Muscle layer of duodenum (tissue), 2 donors: ENCODE results near the gene PRRT2.
A peak's percentile ranks its signal among the peaks of the same experiment; 100 is the strongest.

Experiments
- H3K27ac ChIP-seq: one replicate; pipeline ENCODE4 v1.7.0; 2013; ENCODE audit warnings: mild to moderate bottlenecking, low read length
- H3K27me3 ChIP-seq: one replicate; pipeline ENCODE4 v1.7.0; 2013; ENCODE audit warnings: low read depth, mild to moderate bottlenecking, control low read depth, low read length
- H3K36me3 ChIP-seq, 2 donors: one replicate each; pipeline ENCODE4 v1.7.0; 2013; ENCODE audit warnings: low read length in 2 of 2, control low read depth in 1 of 2, mild to moderate bottlenecking in 1 of 2; ENCODE audit not compliant: insufficient read depth in 2 of 2, control insufficient read depth in 1 of 2
- H3K4me1 ChIP-seq, 2 donors: one replicate each; pipeline ENCODE4 v1.7.0; 2013; ENCODE audit warnings: low read length in 2 of 2, mild to moderate bottlenecking in 2 of 2, control low read depth in 1 of 2, moderate library complexity in 1 of 2; ENCODE audit not compliant: insufficient read depth in 2 of 2, control insufficient read depth in 1 of 2
- H3K4me3 ChIP-seq, 2 donors: one replicate each; pipeline ENCODE4 v1.7.0; 2013; ENCODE audit warnings: low read length in 2 of 2, low read depth in 1 of 2, mild to moderate bottlenecking in 1 of 2
- H3K9me3 ChIP-seq, 2 donors: one replicate each; pipeline ENCODE4 v1.7.0; 2013; ENCODE audit warnings: low read length in 2 of 2, control low read depth in 1 of 2, mild to moderate bottlenecking in 1 of 2; ENCODE audit not compliant: control insufficient read depth in 1 of 2
- donor health status: healthy.

PRRT2 gene

GRCh38 chr16:29815032-29815721, 3.2 kb downstream of the PRRT2 start:
- H3K9me3 ChIP-seq: no peaks in the 10 kb centered on the region

DNA sequence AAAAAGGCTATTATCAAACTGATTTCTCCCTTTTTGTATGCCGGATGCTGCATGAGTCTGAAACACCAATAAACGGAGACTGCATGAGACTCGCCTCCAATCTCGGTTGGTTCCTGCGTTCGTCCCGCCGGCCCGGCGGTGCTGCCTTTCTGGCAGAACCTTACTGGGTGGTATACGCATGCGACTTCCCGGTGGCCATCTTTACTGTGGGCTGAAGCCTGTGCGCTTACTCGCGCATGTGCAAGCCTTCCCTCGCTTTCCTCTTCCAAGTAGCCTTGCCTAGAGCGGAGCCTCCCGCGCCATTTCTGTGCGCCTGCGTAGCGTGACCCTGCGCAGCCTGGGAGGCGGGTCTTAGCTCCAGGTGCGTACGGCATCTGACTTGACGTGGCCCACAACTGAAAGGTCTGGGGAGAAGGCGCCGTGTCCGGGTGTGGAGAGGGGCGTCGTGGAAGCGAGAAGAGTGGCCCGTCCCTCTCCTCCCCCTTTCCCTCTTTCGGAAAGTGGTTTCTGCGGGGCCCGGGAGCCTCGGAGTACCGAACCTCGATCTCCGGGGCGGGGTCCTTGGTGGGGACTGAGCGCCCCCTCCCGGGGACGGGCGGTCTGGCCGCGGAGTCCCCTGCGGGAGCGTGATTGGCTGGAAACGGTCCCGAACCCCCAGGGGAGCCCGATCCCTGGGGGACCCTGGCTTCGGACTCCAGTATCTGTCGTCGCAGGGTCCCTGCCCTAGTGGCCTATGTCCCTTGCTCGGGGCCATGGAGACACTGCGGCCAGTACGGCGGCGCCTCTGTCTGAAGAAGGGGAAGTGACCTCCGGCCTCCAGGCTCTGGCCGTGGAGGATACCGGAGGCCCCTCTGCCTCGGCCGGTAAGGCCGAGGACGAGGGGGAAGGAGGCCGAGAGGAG, 4.0 kb downstream of the PRRT2 start, which contains the start of gene PAGR1:
Gene PAGR1 (plus strand): TSS at position 360 of the 901 bp plus-strand sequence. CDS start 374 bp downstream, at position 734.
- no peaks in the 10 kb centered on the region for H3K9me3 ChIP-seq
- H3K36me3 ChIP-seq: peaks cover 4 to 6% of the 10 kb centered on the region in 2 donors
- peaks cover 8 to 66% of the 10 kb centered on the region in 2 donors for H3K4me1 ChIP-seq
- H3K27ac ChIP-seq: peak within 1 kb of the TSS; percentile 90
- H3K27me3 ChIP-seq: no peaks in the 10 kb centered on the region
- peak within 1 kb of the TSS; percentile 83 to 85 for H3K4me3 ChIP-seq

More at GRCh38 chr16:29815032-29815721, 3.2 kb downstream of the PRRT2 start:
- Histone ChIP-seq H3K4me1 (peaks cover 16 to 73% of the 10 kb centered on the region in 2 donors), H3K27me3 (no peaks in the 10 kb centered on the region), H3K4me3 (peak overlapping the region; percentile 83 to 85), H3K36me3 (peaks cover 4 to 6% of the 10 kb centered on the region in 2 donors), H3K27ac (no peak overlapping the region)

- Histone ChIP-seq H3K36me3 (peaks cover 4 to 10% of the 10 kb centered on the region in 2 donors), H3K27ac (peak overlapping the region; percentile 90)
These were observed 4.9 kb downstream of the PRRT2 start for GRCh38 chr16:29816694-29817441.

GRCh38 chr16:29818082-29818481, 6.1 kb downstream of the PRRT2 start:
- H3K4me1 ChIP-seq: peaks cover 18 to 70% of the 10 kb centered on the region in 2 donors
- no peaks in the 10 kb centered on the region for H3K9me3 ChIP-seq
- no peak overlapping the region for H3K4me3 ChIP-seq
- H3K27ac ChIP-seq: no peak overlapping the region
- no peaks in the 10 kb centered on the region for H3K27me3 ChIP-seq
- peaks cover 4 to 12% of the 10 kb centered on the region in 2 donors for H3K36me3 ChIP-seq

More at GRCh38 chr16:29816694-29817441, 4.9 kb downstream of the PRRT2 start:
- H3K9me3 ChIP-seq: no peaks in the 10 kb centered on the region
- peaks cover 13 to 73% of the 10 kb centered on the region in 2 donors for H3K4me1 ChIP-seq
- H3K4me3 ChIP-seq: peak overlapping the region; percentile 83 to 85
- no peaks in the 10 kb centered on the region for H3K27me3 ChIP-seq

- no peaks in the 10 kb centered on the region for H3K9me3 ChIP-seq
- H3K27me3 ChIP-seq: no peaks in the 10 kb centered on the region
- H3K27ac ChIP-seq: peak overlapping the region; percentile 99
- peak overlapping the region; percentile 74 to 96 for H3K4me3 ChIP-seq
- peaks cover 18 to 63% of the 10 kb centered on the region in 2 donors for H3K4me1 ChIP-seq
- H3K36me3 ChIP-seq: peaks cover 4 to 12% of the 10 kb centered on the region in 2 donors
These were observed 7.5 kb downstream of the PRRT2 start for GRCh38 chr16:29819506-29819905.

DNA sequence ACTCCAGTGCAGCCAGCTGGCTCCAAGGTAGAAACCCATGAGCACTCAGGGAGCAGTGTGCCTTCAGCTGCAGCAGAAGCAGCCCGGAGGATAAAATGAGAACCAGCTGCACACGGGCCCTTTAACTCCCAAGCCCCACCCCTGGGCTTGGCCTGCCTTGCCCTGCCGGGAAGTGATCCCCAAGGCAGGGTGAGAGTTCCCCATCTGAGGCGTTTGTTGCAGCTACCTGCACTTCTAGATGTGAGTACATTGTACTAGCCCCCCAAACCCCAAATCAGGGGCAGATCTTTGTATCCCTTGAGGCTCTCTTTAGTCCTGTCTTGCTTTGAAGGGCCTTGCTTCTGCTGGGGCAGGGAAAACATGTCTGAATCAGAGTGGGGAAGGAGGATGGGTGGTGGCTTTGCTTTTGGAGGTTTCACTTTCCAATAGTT, 8.3 kb downstream of the PRRT2 start, which contains the start of gene MVP:
Gene MVP (plus strand): TSS at position 192 of the 431 bp plus-strand sequence. CDS start 10,088 bp downstream, outside the sequence.
- peaks cover 20 to 63% of the 10 kb centered on the region in 2 donors for H3K4me1 ChIP-seq

DNA sequence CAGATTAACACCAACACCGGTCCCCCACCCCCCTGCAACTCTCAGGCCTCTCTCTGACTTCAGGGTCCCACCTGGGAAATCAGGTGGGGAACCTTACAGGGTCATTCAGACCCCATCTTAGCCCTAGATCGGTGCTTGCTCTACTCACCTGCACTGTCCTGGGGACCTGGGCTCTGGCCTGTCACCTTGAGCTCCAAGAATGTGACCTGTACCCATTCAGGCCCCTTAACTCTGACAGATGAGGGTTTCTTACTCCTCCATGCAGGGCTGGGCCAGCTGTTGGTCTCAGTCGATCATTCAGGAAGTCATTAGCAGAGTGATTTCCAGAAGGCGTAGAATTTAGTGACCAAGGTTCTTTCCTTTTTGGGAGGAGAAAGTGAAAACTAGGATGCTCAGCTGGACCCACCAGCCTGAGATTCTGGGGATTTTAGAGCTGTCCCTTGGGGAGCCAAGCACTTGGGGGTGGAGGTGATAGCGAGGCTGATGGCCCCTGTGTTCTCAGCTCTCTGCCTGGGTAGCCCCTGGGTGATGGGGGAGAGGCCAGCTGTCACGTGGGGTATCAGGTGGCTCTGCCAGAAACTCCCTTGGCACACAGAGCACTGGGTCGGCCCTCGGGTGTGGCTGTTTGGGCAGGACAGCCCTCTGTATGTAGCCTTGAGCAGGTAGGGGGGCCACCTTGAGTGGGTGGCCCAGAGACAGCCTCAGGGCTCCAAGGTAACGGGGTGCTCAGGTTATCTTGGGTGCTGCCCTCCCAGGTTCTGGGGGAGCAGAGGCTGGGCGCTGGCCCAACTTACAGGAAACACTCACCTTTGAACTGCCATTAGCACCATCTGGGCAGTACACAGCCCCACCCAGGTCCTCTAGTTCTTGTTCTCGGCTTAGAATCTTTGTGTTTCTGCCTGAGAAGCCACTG, 9.0 kb downstream of the PRRT2 start:
- Histone ChIP-seq H3K4me3 (peak overlapping the region; percentile 74 to 96), H3K27ac (peak overlapping the region; percentile 99), H3K36me3 (peaks cover 4 to 12% of the 10 kb centered on the region in 2 donors), H3K9me3 (no peaks in the 10 kb centered on the region), H3K4me1 (peaks cover 24 to 67% of the 10 kb centered on the region in 2 donors), H3K27me3 (no peaks in the 10 kb centered on the region)

More for the DNA sequence above, 8.3 kb downstream of the PRRT2 start, which contains the start of gene MVP:
- Histone ChIP-seq H3K36me3 (peaks cover 4 to 12% of the 10 kb centered on the region in 2 donors), H3K27ac (peak within 1 kb of the TSS; percentile 99), H3K27me3 (no peaks in the 10 kb centered on the region), H3K4me3 (peak within 1 kb of the TSS; percentile 74 to 96), H3K9me3 (no peaks in the 10 kb centered on the region)

DNA sequence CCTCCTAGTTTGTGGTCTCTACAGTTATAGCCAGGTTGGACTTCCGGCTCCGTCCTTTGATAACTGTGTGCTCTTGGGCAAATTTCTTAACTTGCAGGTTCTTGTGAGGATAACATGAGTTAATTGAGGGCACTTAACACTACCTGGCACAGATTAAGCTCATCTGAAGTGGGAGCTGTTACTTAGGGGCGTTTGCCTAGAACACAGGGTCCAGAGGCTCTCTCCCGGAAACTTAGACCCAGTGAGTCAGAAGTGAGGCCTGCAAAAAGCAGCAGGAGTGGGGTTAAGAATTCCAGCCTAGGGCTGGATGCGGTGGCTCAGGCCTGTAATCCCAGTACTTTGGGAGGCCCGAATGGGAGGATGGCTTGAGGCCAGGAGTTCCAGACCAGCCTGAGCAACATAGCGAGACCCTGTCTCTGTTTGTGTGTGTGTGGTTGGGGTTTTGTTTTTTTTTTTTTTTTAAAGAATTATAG, 9.7 kb downstream of the PRRT2 start:
- peaks cover 27 to 62% of the 10 kb centered on the region in 2 donors for H3K4me1 ChIP-seq

DNA sequence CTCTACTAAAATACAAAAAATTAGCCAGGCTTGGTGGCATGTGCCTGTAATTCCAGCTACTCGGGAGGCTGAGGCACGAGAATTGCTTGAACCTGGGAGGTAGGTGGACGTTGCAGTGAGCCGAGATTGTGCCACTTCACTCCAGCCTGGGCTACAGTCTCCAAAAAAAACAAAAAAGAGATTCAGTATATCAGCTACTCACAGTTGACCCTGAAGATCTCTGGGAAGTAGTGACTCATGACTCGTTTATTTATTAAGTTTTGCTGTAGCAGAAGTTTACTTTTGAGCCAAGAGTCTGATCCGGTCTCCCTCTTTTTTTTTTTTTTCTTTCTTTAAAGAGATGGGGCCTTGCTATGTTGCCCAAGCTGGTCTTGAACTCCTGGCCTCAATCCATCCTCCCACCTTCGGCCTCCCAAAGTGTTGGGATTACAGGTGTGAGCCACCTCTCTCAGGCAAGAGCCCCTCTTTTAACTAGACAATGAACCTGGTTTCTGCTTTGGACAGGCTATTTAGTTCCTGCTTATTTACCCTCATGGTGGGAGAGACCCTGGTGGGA, 12.7 kb downstream of the PRRT2 start:
- H3K27me3 ChIP-seq: no peaks in the 10 kb centered on the region
- H3K4me1 ChIP-seq: peaks cover 27 to 43% of the 10 kb centered on the region in 2 donors
- no peaks in the 10 kb centered on the region for H3K9me3 ChIP-seq
- no peak overlapping the region for H3K4me3 ChIP-seq
- H3K27ac ChIP-seq: peak overlapping the region; percentile 71
- H3K36me3 ChIP-seq: peaks cover 1 to 7% of the 10 kb centered on the region in 2 donors

More for the DNA sequence above, 9.7 kb downstream of the PRRT2 start:
- Histone ChIP-seq H3K27me3 (no peaks in the 10 kb centered on the region), H3K36me3 (peaks cover 4 to 12% of the 10 kb centered on the region in 2 donors), H3K27ac (peak overlapping the region; percentile 99), H3K4me3 (peak overlapping the region; percentile 74 to 96), H3K9me3 (no peaks in the 10 kb centered on the region)
